GM12892 (cell line): ENCODE results near the gene SEMA3F.

ENCODE experiments used
- POLR2A ChIP-seq: IDR thresholded peaks from 2 replicates; pipeline ENCODE4 v1.6.1; 2011; ENCODE audit warnings: low read depth, low read length, control low read depth
- POLR2AphosphoS5 ChIP-seq: IDR thresholded peaks from 2 replicates; pipeline ENCODE4 v1.6.1; 2011; ENCODE audit warnings: low read depth, low read length, control low read depth
- TAF1 ChIP-seq: IDR thresholded peaks from 2 replicates; pipeline ENCODE4 v1.6.1; 2011; ENCODE audit warnings: low read depth, mild to moderate bottlenecking, control low read depth, low read length, borderline replicate concordance

DNA sequence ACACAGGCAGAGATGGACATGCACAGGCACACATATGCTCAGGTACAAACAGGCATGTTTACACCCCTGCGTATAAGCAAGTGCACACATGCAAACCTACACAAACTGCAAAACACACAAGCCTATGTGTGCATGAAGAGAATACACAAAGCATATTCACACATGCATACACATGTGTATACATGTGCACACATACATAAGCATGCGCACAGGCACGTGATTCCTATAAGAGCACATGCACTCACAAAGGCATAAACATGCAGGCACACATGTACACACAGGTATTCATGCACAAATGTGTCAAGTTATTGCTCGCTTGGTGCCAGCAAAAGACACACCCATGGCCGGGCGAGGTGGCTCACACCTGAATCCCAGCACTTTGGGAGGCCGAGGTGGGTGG, 34.9 kb downstream of the SEMA3F start:
- TF ChIP-seq POLR2A = no peak
- TF ChIP-seq POLR2AphosphoS5 = no peak
- no peak for TF ChIP-seq TAF1
